ENCODE data around the gene FMNL2. TPM values are rescaled to one million over a fixed set of nuclear protein-coding genes. Genes with fewer than 3 reads are reported as not detected.

Gene FMNL2
- total RNA-seq, 1 experiment from 2014 or later: 29.0 TPM

DNA sequence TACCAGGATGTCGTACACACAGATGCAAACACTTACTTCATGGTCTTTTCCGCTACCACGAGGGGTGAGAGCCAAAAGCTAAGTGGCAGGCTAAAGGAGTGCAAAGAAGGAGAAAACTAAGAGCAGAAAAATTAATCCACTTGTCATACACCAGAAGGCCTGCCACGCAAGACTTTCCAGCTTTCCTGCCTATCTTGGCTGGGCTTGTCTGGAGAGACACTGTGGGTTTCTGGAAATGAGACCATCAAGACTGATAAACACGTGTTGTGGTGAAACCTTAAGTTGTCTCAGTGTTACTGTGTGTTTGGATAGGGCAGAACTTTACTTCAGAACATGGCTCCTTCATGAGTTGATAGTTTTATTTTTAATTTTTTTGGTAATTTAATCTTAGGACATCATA, 175.6 kb downstream of the FMNL2 start:
- no peaks in the 10 kb centered on the region for H3K36me3 ChIP-seq (ENCODE audit: low read depth)
- no peak overlapping the region for H2AFZ ChIP-seq
- ChIA-PET POLR2A (ENCODE audit: unreplicated experiment) (interaction anchor here (0.7 kb wide), 1 partner anchor 174 kb away, joined by 8 read pairs; no protein-coding TSS in a partner anchor), CTCF (no interaction called here)
- H3K27me3 ChIP-seq (ENCODE audit: insufficient read depth, low read depth): no peaks in the 10 kb centered on the region
- no peaks in the 10 kb centered on the region for H4K20me1 ChIP-seq (ENCODE audit: insufficient read depth)
- H3K79me2 ChIP-seq (ENCODE audit: low read depth): peaks cover 78% of the 10 kb centered on the region
- no peak overlapping the region for H3K27ac ChIP-seq
- DNase-seq: no peak
- no TSS peak for BruUV-seq (replicated peaks)
- no peaks in the 10 kb centered on the region for H3K9me2 ChIP-seq (ENCODE audit: insufficient read depth)
- no peak overlapping the region for H3K4me2 ChIP-seq
- no peak for TF ChIP-seq EZH2 (IDR thresholded peaks at IDR 0.05; ENCODE audit: low read depth)
- TF ChIP-seq, protein P1, sequence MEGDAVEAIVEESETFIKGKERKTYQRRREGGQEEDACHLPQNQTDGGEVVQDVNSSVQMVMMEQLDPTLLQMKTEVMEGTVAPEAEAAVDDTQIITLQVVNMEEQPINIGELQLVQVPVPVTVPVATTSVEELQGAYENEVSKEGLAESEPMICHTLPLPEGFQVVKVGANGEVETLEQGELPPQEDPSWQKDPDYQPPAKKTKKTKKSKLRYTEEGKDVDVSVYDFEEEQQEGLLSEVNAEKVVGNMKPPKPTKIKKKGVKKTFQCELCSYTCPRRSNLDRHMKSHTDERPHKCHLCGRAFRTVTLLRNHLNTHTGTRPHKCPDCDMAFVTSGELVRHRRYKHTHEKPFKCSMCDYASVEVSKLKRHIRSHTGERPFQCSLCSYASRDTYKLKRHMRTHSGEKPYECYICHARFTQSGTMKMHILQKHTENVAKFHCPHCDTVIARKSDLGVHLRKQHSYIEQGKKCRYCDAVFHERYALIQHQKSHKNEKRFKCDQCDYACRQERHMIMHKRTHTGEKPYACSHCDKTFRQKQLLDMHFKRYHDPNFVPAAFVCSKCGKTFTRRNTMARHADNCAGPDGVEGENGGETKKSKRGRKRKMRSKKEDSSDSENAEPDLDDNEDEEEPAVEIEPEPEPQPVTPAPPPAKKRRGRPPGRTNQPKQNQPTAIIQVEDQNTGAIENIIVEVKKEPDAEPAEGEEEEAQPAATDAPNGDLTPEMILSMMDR (conservative IDR thresholded peaks at IDR 0.05): no peak
- intact Hi-C loops (cut with micrococcal nuclease; ENCODE audit: unreplicated experiment): no loop called here
- H3K9me3 ChIP-seq (ENCODE audit: insufficient read depth, low read depth): no peaks in the 10 kb centered on the region
- no peak overlapping the region for H3K4me3 ChIP-seq
- peaks cover 25% of the 10 kb centered on the region for H3F3A ChIP-seq (ENCODE audit: insufficient read depth, low read depth)
- peaks cover 49% of the 10 kb centered on the region for H3K4me1 ChIP-seq (replicated peaks; ENCODE audit: insufficient read depth)

GRCh38 chr2:152511981-152512380, 177.0 kb downstream of the FMNL2 start:
- Histone ChIP-seq H3F3A (ENCODE audit: insufficient read depth, low read depth) (peaks cover 17% of the 10 kb centered on the region), H3K9me3 (ENCODE audit: insufficient read depth, low read depth) (no peaks in the 10 kb centered on the region), H3K4me3 (no peak overlapping the region), H3K27me3 (ENCODE audit: insufficient read depth, low read depth) (no peaks in the 10 kb centered on the region), H4K20me1 (ENCODE audit: insufficient read depth) (no peaks in the 10 kb centered on the region), H3K4me1 (replicated peaks; ENCODE audit: insufficient read depth) (peaks cover 35% of the 10 kb centered on the region), H2AFZ (no peak overlapping the region), H3K4me2 (no peak overlapping the region), H3K9me2 (ENCODE audit: insufficient read depth) (no peaks in the 10 kb centered on the region), H3K27ac (no peak overlapping the region), H3K79me2 (ENCODE audit: low read depth) (peaks cover 70% of the 10 kb centered on the region), H3K36me3 (ENCODE audit: low read depth) (no peaks in the 10 kb centered on the region)
- TF ChIP-seq, protein P1 (conservative IDR thresholded peaks at IDR 0.05): no peak
- no peak for TF ChIP-seq EZH2 (IDR thresholded peaks at IDR 0.05; ENCODE audit: low read depth)
- BruUV-seq (replicated peaks): no TSS peak
- intact Hi-C loops (cut with micrococcal nuclease; ENCODE audit: unreplicated experiment): no loop called here
- DNase-seq: no peak
- POLR2A ChIA-PET (ENCODE audit: unreplicated experiment): no interaction called here
- CTCF ChIA-PET: no interaction called here

DNA sequence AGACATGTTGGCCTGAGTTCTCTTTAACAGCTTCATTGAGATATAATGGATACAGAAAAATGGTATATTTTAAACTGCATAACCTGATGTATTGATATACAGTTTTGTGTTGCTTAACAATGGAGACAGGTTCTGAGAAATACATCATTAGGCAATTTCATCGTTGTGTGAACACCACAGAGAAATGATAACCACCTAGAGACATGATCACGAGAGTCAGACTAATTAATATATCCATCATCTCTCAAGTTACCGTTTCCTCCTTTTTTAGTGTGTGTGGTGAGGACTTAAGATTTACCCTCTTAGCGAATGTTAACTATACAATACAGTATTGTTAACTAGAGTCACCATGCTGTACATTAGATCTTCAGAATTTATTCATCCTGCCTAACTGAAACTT, 178.1 kb downstream of the FMNL2 start:
- peaks cover 27% of the 10 kb centered on the region for H3K4me1 ChIP-seq (replicated peaks; ENCODE audit: insufficient read depth)
- peaks cover 17% of the 10 kb centered on the region for H3F3A ChIP-seq (ENCODE audit: insufficient read depth, low read depth)
- no peaks in the 10 kb centered on the region for H4K20me1 ChIP-seq (ENCODE audit: insufficient read depth)
- no peak overlapping the region for H3K4me3 ChIP-seq
- ChIA-PET CTCF (no interaction called here), POLR2A (ENCODE audit: unreplicated experiment) (interaction anchor here (0.7 kb wide), 1 partner anchor 80 kb away, joined by 4 read pairs; no protein-coding TSS in a partner anchor)
- no TSS peak for BruUV-seq (replicated peaks)
- H3K79me2 ChIP-seq (ENCODE audit: low read depth): peaks cover 68% of the 10 kb centered on the region
- no peaks in the 10 kb centered on the region for H3K9me3 ChIP-seq (ENCODE audit: insufficient read depth, low read depth)
- peak overlapping the region; percentile 62 for H3K27ac ChIP-seq
- intact Hi-C loops (cut with micrococcal nuclease; ENCODE audit: unreplicated experiment): no loop called here
- H3K36me3 ChIP-seq (ENCODE audit: low read depth): no peaks in the 10 kb centered on the region
- TF ChIP-seq, protein P1 (conservative IDR thresholded peaks at IDR 0.05): no peak
- TF ChIP-seq EZH2 (IDR thresholded peaks at IDR 0.05; ENCODE audit: low read depth): no peak
- no peaks in the 10 kb centered on the region for H3K27me3 ChIP-seq (ENCODE audit: insufficient read depth, low read depth)
- no peak overlapping the region for H2AFZ ChIP-seq
- peak overlapping the region; percentile 30; the same call in 1 of the 2 replicates for H3K4me2 ChIP-seq
- no peaks in the 10 kb centered on the region for H3K9me2 ChIP-seq (ENCODE audit: insufficient read depth)
- DNase-seq: no peak

All from PC-9 (cell line).